ENCODE data around the gene LAPTM5.
"Not testable (repeated sequence)": the region's sequence is repeated elsewhere in the genome, so short reads cannot be mapped to it uniquely, and the experiment has no call there.

LAPTM5 gene

DNA sequence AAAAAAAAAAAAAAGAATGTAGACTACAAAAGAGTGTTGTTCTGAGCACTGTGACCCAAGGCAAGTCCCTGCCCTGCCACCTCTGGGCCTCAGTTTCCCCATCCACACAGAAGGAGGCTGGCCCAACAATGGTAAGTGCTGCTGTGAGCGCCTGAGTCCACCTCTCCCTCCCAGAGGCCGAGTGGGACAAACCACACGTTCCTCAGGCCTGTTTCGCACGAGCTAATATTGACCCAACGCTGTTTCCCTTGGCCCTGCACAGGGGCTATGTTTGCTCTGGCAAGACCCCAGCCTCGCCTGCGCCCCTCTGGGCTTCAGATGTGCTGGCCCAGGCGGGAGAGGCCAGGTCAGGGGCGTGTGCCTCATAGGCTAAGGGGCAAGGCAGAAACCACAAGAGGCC, 12.6 kb upstream of the LAPTM5 start:
- no peak for DNase-seq (ENCODE audit: low spot score)

DNA sequence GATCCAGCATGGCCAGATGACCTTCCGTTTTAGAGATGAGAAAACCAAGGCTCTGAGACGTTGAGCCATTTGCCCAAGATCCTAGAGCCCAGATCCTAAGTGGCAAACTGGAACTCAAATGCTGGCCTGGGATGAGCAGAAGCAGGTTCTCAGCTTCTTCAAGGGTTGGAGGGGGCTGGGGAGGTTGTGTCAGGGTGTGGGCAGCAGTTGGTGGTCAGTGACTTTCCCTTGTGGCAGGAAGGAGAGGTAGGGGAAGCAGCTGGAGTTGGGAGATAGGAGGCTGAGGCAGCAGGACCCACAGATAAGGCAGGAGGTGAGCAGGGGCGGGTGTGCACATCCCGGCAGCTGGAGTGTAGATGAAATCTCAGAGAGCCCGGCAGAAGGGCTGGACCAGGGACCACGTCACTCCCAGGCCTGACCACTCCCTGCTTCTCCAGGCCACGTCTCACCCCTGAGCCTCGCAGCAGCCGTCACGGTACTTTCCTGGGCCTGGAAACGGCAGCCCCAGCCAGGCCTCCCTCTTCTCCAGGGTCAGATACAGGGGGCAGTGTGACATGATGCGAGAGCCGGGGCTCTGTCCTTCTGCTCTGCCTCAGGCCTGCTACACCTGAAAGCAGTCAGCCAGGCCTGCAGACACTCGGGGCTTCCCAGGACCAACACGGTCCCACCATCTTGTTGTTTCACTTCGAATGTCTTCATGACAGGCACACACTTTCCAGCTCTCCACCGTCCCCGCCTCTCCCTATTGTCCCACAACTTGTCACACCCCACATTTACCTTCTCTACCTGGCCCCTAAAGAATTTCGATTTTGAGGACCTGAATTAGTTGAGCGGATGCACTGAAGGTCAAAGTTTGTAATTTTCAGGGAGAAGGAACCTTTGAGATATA, 11.5 kb upstream of the LAPTM5 start:
- DNase-seq (ENCODE audit: low spot score) = peak; percentile 96

DNA sequence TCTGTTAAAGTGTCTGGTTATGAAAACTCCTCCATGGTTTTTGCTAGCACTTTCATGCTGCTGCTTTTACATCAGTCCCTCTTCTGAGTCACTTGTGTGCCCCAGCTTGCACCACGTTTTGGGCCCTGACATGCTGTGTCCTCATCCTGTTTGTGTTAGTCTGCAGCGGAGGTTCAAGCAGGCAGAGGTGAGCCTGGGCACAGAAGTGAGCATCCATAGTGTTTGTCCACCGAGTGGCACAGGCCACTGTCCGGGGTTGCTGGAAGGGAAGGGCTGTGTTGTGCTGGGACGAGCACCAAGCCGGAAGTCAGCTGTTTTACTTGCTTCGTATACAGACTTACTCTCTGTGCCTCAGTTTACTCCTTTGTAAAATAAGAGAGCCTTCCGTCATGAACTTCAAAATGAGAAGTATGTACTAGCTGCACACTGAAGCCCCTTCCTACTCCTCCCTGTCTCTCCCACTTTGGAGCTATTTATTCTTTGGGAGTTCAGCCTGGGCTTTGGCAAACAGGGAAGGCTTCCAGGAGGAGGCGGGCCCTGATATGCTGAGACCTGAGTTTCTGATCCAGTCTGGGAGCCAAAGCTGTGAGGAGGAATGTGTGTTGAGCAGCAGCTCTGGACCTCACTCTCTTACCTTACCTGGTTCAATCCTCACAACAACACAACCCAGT, 10.7 kb upstream of the LAPTM5 start:
- peak; percentile 59 for DNase-seq (ENCODE audit: low spot score)

DNA sequence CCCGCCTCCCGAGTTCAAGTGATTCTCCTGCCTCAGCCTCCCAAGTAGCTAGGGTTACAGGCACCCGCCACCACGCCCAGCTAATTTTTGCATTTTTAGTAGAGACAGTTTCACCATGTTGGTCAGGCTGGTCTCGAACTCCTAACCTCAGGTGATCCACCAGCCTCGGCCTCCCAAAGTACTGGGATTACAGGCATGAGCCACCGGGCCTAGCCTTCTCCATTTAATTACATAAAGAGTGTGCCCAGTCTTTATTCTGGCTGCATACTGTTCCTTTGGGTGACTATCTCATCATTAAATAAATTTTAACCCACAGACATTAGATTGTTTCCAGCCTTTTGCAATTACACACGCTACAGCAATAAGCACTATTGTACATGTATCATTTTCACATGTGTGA, 9.4 kb upstream of the LAPTM5 start:
- DNase-seq (ENCODE audit: low spot score) = not testable (repeated sequence)

DNA sequence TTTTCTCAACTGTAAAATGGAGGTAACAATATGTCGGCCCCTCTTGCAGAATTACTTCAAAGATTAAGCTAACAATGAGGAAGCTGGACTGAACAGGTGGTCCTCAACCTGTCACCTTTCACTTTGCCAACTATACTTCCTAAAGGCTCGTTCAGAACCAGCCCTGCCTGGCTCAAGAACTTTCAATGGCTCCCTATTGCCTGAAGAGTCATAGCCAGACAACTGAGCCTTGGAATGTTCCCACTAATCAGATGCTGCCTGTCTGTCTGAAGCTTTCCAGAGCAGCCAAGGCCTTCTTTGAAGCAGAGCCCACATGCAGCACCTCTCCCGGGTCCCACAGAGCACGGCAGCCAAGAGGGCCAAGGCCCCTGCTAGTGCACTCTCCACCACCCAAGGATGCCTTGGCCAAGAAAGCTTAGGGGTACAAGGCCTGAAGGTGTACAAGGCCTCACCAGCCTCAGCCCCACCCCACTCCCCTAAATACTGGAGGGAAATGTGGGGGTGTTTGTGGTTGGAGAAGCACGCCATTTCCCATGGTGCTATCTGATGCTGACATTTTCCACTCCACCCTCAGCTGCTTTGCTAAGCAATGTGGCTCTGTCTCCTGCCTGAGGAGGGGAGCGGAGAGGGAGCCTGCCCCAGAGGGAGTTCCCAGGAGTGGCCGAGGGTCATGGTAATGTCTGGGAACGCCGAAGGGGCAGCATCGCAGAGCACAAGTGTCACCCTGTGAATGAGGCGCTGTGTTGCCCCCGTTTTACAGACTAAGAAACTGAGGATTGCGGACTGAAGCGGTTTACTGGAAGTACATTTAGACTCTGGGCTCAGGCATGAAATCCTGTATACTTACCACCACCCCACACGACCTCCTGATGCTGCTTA, 8.2 kb upstream of the LAPTM5 start:
- no peak for DNase-seq (ENCODE audit: low spot score)

DNA sequence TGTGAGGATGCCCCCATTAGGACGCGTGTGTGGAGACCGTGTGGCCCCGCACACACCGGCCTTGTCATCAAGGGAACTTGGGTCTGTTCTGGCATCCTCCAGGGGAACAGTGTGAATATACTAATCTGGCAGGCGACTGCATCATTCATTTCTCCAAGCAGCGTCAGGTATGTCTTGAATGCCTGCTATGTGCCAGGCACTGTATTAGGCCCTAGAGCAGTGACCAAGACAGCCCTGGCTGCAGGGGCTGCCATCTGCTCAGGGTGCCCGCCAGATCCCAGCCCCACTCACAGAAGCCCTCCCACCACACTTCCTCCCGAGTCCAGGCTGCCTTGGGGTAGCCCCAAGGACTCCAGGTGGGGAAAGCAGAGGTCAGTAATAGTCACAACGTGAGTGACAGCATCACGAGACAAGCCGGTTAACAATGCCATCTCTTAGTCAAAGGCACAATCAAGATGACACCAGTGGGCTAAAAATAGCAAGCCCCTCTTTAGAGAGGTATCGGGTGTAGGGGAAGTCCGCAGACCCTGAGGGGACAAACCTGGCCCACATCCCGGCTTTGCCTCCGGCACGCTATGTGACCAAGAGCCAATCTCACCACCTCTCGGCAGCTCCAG, 7.5 kb upstream of the LAPTM5 start:
- DNase-seq (ENCODE audit: low spot score) = no peak

DNA sequence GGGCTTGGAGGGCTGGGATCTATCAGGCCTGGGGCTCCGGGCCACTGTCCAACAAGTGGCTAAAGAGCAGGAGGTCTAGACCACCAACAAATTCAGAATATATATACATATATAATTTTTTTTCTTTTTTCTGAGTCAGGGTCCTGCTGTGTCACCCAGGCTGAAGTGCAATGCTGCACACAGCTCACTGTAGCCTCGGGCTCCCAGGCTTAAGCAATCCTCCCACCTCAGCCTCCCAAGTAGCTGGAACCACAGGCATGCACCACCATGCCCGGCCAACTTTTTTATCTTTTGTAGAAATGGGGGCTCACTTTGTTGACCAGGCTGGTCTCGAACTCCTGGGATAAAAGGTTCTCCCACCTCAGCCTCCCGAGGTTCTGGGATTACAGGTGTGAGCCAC, 6.8 kb upstream of the LAPTM5 start:
- DNase-seq (ENCODE audit: low spot score) = no peak

DNA sequence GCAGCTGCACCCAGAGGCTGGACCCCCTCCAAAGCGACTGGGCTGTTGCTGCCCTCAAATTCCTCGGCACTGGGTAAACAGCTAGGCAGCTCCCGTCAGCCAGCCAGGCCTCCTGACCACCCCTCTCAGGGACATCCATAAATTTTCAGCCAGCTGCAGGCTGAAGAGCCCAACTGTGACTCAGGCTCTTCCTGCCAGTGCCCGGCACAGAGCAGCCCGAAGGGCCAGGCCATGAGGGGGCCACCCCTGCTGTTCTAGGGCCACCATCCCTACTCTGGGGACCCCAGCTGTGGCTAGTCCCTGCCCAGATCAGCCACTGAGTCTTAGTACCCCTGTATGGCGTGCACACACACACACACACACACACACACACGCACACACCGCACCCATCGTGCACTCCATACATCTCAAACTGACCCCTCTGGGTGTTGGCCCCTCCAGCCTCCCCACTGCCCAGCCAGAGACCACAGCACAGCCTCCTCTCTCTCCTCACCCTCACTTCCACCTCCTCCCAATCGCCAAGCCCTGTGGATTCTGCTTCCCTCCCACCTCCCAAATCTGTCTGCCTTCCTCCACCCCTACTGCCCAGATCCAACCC, 6.2 kb upstream of the LAPTM5 start:
- DNase-seq (ENCODE audit: low spot score) = no peak

DNA sequence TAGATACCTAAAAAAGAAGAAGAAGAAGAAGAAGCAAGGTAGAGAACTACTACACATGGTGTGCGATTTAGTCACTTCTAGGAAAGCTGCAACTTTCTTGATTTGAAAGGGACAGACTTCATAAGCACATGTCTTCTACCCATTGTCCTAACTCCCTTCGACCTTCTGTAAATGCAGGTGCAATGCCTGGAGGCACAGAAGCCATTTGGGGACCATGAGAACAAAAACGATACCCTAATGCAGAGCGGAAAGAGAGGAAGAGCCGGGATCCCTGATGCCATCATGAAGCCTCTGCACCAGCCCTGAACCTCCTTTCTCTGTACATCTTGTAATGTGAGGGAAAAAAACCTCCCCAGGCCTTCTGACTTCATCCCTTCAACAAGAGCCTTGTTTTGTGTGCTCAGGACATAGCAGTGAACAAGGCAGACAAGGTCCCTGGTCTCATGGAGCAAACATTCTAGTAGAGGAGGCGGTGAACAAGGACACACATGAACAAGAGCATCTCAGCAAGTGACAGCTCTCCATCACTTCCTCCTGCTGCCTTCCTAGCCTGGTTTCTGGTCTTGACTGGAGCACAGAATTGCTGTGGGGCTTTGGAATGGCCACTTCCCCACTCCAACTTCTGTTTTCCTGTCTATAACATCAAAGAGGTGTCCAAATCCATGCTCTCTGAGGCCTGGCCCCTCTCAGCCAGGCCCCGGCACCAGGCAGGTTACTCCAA, 5.5 kb upstream of the LAPTM5 start:
- DNase-seq (ENCODE audit: low spot score) = no peak

DNA sequence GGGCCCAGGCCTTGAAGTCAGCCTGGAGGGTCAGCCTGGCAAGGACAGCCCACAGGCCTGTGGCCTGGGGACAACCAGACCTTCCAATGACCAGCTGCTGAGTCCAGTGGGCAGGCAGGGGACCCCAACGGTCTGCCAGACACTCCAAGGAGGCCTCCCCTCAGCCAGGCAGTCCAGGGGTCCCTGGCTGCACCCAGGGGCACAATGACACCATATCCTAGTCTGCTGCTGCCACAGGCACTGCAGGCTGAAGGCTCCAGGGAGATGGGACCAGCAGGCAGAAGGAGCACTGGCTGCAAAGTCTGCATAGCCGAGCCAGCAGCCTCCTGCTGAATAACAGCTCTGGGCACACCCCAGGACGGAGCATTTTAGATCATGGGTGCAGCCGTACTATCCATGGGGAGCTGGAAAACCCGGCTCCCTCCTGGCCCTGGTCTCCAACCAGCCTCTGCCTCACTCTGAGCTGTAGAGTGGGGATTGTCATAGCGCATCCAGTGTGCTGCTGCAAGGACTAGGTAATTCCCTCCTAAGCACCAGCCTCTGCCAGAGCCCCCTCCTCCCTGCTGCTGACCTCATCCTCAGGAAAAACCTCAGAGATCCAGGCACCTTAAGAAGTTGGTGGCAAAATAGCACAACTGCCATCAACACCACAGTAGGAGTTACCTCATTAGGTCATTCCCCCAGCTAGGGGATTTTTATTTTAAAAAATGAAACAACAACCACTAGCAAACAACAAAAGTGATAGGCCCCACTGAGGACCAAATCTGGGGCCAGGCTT, 4.8 kb upstream of the LAPTM5 start:
- no peak for DNase-seq (ENCODE audit: low spot score)

DNA sequence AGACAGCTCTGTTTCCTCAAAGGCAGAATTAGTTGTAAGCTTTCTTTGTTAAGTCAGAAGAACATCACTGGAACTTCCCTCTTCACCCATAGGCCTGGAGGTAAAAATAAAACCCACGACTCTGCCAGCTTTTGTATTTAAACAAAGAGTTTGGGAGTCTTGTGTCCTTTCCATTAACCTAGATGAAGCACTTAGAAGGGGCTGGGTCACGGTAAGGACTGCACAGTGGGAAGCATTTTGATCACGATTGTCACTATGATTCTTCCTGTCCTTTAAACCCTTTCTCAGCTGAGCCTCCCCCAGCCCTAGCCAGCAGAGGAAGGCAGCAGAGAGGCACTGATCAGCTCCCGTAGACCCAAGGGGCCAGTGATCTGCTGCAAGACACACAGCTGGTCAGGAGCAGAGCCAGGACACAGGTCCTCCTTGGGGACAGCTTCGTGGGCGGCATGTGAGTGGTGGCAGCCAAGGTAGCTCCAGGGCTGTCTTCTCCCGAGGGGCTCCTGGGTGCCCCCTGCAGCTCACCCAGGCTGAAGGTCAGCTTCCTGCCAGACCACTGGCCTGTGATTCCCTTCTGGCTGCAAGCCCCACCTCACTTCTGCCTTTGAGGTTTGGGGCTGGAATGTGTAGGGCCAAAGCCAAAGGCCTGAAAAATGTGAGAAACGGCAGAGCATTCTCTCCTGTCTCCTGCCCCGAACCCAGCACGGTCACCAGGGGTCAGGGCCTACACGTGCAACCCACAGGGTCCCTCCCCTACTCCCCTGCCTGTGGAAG, 4.0 kb upstream of the LAPTM5 start:
- no peak for DNase-seq (ENCODE audit: low spot score)

DNA sequence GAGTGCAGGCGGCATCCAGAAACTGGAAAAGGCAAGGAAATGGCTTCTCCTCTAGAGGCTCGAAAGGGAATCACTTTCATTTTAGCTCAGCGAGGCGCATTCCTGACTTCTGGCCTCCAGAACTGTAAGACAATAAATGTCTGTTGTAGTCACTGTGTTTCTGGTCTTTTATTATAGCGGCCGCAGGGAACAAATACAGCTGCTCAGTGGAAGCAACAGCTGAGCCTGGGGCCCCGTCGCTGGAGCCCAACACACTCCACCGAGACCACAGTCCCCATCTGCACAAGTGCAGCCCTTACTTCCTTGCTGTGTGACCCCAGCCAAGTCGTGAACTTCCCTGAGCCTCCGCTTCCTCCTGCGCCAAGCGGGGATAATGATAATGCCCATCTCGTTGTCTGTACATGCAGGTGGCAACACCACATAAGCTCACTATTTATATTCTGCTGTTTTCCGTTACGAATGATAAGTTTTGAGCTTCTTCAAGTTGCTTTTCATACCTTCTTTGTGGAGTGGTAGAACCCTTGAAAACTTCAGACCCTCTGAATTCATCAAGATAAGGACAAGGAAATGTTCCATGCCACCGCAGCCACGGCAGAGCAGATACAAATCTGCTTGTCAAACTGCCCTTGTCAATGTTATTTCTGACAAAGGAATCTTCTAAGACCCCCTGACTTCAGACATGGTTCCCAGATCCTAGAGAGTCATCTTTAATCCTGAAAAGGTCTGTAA, 3.2 kb upstream of the LAPTM5 start:
- DNase-seq (ENCODE audit: low spot score) = no peak

DNA sequence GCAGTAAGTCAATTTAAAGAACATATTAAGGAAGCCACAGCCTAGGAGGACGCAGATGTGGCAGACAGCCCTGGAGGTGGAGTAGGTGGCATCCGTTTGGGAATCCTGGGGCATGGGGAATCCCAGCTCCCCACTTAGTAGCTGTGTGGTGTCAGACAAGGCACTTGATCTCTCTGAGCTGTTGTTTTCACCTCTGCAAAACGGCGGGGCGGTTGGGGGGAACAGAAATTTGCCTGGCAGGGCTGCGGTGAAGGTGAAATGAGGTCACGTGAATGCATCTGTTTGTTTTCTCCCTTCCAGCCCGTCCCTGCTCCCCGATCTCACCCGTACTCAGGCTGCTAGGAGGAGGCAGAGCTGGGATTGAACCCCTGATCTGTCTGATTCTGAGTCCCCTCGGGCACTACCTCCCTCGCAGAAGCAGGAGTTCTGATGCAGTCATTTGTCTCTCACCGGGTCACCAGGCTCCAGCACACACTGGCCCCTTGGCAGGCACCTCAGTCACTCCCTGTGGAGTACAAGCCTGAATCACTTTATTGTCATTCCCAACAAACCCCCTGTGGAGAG, 2.2 kb upstream of the LAPTM5 start:
- DNase-seq (ENCODE audit: low spot score) = no peak

DNA sequence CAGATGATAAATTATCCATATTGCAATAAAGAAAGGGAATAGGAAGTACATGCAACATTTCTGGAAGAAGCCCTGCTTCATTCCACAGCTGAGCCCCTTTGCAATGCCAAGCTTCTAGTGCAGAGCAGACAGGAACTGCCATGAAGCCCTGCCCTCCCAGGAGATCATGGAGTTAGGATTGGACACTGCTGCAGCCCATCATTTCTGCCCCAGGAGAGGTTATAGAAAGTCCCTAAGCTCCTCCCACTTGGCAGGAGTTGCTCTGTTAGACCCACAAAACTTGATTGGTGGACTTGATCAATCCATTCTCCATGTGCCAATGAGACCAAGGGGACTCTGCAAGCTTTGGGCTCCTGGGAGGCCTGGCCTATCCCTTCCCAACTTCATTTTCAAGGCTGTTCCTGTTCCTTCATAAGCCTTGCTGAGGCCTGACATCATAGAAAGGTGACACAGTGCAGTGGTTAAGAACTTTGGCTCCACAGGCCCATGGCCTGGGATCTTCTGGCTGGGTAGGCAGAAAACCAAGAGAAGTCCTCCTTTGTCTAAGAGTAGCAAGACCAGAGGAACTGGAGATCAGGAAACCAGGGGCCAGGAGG, 1.3 kb upstream of the LAPTM5 start:
- DNase-seq (ENCODE audit: low spot score) = peak; percentile 56

DNA sequence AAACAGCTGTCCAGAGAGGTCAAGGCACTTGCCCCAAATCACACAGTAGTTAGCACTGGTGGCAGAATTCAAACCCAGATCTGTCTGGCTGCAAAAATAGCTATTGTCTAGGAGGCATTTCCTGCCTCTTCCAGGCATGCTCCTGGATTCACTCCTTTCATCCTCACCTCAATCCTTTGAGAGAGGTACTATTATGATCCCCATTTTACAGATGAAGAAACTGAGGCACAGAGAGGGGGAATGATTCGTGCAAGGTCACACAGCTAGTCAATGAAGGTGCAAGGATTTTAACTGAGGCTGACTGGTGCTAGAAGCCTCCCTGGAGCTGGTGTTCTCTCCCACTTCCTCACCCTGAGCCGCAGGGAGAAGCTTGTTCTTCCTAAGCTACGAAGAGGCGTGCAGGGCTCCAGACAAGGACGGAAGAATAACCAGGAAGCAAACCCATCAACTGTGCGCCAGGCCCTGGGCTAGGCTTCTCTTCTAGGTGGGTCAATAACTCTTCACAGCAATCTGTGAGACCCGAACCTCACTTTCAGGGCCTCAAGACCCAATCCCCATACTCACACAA, 631 bp upstream of the LAPTM5 start:
- no peak for DNase-seq (ENCODE audit: low spot score)

DNA sequence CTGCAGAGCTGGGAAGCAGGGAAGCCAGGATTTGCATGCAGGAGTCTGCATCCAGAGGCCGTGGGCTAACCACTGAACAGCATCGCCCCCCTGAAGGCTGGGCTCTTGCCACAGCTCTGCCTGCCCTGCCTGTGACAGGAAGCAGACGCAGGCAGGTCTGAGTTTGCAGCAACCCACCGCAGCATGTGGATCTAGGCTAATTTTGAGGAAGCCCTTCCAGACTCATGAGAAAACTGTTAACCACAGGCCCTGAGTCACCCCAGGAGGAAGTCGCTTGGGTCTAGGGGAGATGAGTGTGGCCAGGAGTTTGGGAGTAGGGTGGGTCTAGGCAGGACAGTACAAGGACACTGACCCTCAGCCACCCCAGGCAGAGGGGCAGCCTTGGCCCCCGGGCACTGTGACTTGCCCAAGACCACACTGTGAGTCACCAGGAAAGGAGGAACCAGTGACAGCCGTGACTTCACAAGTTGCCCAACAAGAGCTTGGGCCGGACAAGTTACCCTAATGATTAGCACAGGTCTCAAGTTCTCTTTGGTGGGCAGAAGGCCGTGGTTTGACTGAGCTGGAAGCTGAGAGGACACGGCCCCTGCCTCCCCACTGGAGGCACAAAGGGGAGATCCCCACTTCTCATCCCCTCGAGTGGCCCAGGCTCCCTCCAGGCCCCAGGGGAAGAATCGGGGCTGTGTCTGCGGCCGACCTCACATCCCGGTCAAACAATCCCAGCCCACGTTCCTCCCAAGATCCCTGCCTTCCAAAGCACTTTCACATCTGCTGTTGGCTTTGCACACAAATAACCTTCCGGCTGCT, 826 bp downstream of the LAPTM5 start:
- peak; percentile 68 for DNase-seq (ENCODE audit: low spot score)

DNA sequence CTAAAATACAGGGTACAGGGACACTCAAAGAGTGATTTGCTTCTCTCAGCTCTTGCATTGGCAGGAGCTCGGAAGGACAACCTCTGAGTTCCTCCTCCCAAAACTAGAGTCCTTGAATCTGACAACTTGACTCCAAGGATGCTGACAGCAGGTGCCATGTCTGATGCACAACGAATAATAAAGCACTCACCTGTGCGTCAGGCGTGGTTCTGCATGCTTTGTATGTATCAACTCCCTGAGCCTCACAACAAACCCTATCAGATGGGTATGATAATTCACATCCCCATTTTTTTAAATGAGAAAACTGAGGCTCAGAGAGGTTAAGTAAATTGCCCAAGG, 1.4 kb downstream of the LAPTM5 start:
- DNase-seq (ENCODE audit: low spot score) = no peak
